Embryonic facial prominence (tissue), 1 donor: ENCODE results near the gene GRPR.
"Not testable (repeated sequence)": the region's sequence is repeated elsewhere in the genome, so short reads cannot be mapped to it uniquely, and the experiment has no call there.

ENCODE experiments used
- DNase-seq: peaks from one replicate; pipeline ENCODE4 v3.0.0-alpha.2; 2016; ENCODE audit errors: extremely low spot score

Gene GRPR

GRCh38 chrX:16137416-16138107, 14.2 kb downstream of the GRPR start:
- DNase-seq = no peak

GRCh38 chrX:16138108-16138427, 14.7 kb downstream of the GRPR start:
- DNase-seq = no peak

- no peak for DNase-seq
Observed at GRCh38 chrX:16140448-16140847, 17.1 kb downstream of the GRPR start.

- DNase-seq = no peak
Observed at GRCh38 chrX:16140983-16141382, 17.6 kb downstream of the GRPR start.

- DNase-seq = no peak
Observed at GRCh38 chrX:16141422-16142245, 18.3 kb downstream of the GRPR start.

GRCh38 chrX:16142246-16142558, 18.8 kb downstream of the GRPR start:
- DNase-seq = no peak

GRCh38 chrX:16143968-16144367, 20.6 kb downstream of the GRPR start:
- DNase-seq = no peak

GRCh38 chrX:16144420-16144819, 21.1 kb downstream of the GRPR start:
- no peak for DNase-seq

GRCh38 chrX:16145093-16145492, 21.7 kb downstream of the GRPR start:
- DNase-seq = not testable (repeated sequence)

GRCh38 chrX:16145656-16146055, 22.3 kb downstream of the GRPR start:
- DNase-seq = no peak

GRCh38 chrX:16148896-16149295, 25.5 kb downstream of the GRPR start:
- no peak for DNase-seq

GRCh38 chrX:16155581-16156096, 32.3 kb downstream of the GRPR start:
- no peak for DNase-seq

GRCh38 chrX:16156692-16157331, 33.4 kb downstream of the GRPR start:
- no peak for DNase-seq

GRCh38 chrX:16160729-16161128, 37.4 kb downstream of the GRPR start:
- DNase-seq = no peak

GRCh38 chrX:16161173-16161572, 37.8 kb downstream of the GRPR start:
- not testable (repeated sequence) for DNase-seq

GRCh38 chrX:16162391-16162790, 39.0 kb downstream of the GRPR start:
- no peak for DNase-seq

GRCh38 chrX:16164748-16165147, 41.4 kb downstream of the GRPR start:
- DNase-seq = no peak

GRCh38 chrX:16167181-16167580, 43.8 kb downstream of the GRPR start, which contains the start of gene MAGEB17:
Gene MAGEB17, plus strand, starts transcription at chrX:16167481. Its CDS starts 2,902 bp downstream, at chrX:16170383.
- no peak for DNase-seq

GRCh38 chrX:16171039-16171438, 47.7 kb downstream of the GRPR start:
- DNase-seq = no peak

GRCh38 chrX:16171944-16172343, 48.6 kb downstream of the GRPR start:
- no peak for DNase-seq

GRCh38 chrX:16172391-16172790, 49.0 kb downstream of the GRPR start:
- no peak for DNase-seq

GRCh38 chrX:16175329-16176061, 52.1 kb downstream of the GRPR start:
- DNase-seq = no peak
